Panc1 (cell line): ENCODE results near the gene LDLRAD4.

Experiments used
- POLR2AphosphoS5 ChIP-seq: IDR thresholded peaks from 2 replicates; pipeline ENCODE4 v1.6.1; 2012; ENCODE audit warnings: mild to moderate bottlenecking, low read depth, low read length, moderate library complexity
- REST ChIP-seq, 2 experiments: IDR thresholded peaks; 2 replicates each; pipeline ENCODE4 v1.6.1; 2011 to 2012; ENCODE audit warnings: low read depth in 2 of 2, control low read depth in 1 of 2, low read length in 1 of 2, mild to moderate bottlenecking in 1 of 2, moderate library complexity in 1 of 2; ENCODE audit not compliant: insufficient read depth in 1 of 2
- TCF7L2 ChIP-seq: IDR thresholded peaks from 2 replicates; pipeline ENCODE4 v1.6.1; 2011; ENCODE audit warnings: mild to moderate bottlenecking, low read depth, low read length, inconsistent platforms
- TF ChIP-seq, protein P1 (sequence below): fragments of 450-650 bp; IDR thresholded peaks from 2 replicates; pipeline ENCODE4 v1.5.1; 2017; ENCODE audit warnings: mild to moderate bottlenecking

DNA sequence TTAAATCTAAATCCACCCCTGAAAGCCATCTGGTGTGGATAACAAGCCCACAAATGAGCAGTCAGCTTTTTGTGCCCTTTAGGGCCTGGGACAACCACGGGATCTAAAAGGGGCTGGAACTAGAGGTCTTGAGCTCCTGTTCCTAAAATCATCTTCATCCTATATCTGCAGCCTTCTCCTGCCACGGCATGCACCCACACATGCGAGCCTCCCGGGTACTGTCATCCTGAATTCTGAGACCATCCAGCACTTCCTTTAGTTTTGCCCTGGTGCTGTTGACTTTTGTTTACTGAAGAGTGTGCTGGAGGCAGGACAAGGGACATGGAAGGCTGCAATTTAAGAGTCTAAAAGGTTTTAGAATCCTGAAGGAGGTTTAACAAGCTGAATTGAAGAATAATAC is 324.6 kb downstream of the LDLRAD4 start:
- TF ChIP-seq, protein P1, sequence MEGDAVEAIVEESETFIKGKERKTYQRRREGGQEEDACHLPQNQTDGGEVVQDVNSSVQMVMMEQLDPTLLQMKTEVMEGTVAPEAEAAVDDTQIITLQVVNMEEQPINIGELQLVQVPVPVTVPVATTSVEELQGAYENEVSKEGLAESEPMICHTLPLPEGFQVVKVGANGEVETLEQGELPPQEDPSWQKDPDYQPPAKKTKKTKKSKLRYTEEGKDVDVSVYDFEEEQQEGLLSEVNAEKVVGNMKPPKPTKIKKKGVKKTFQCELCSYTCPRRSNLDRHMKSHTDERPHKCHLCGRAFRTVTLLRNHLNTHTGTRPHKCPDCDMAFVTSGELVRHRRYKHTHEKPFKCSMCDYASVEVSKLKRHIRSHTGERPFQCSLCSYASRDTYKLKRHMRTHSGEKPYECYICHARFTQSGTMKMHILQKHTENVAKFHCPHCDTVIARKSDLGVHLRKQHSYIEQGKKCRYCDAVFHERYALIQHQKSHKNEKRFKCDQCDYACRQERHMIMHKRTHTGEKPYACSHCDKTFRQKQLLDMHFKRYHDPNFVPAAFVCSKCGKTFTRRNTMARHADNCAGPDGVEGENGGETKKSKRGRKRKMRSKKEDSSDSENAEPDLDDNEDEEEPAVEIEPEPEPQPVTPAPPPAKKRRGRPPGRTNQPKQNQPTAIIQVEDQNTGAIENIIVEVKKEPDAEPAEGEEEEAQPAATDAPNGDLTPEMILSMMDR = no peak
- no peak for TF ChIP-seq POLR2AphosphoS5
- TF ChIP-seq REST (IDR thresholded peaks at IDR 0.05; ENCODE audit: insufficient read depth in 1 of 2, low read depth in 2 of 2, low read length in 1 of 2) = no peak
- no peak for TF ChIP-seq TCF7L2
